Ishikawa (cell line): ENCODE measurements around the gene MYL11.

Experiments used
- CEBPB ChIP-seq: IDR thresholded peaks from 2 replicates; pipeline ENCODE4 v1.6.1; 2012
- CREB1 ChIP-seq: IDR thresholded peaks from 2 replicates; pipeline ENCODE4 v1.6.1; 2012; ENCODE audit warnings: low read depth
- EGR1 ChIP-seq: IDR thresholded peaks from 2 replicates; pipeline ENCODE4 v1.6.1; 2012
- EP300 ChIP-seq: IDR thresholded peaks from 2 replicates; pipeline ENCODE4 v1.6.1; 2012; ENCODE audit warnings: borderline replicate concordance
- FOXM1 ChIP-seq: IDR thresholded peaks from 2 replicates; pipeline ENCODE4 v1.6.1; 2012; ENCODE audit warnings: low read depth, borderline replicate concordance
- MAX ChIP-seq: IDR thresholded peaks from 2 replicates; pipeline ENCODE4 v1.6.1; 2012
- NFIC ChIP-seq: IDR thresholded peaks from 2 replicates; pipeline ENCODE4 v1.6.1; 2012
- RAD21 ChIP-seq: IDR thresholded peaks from 2 replicates; pipeline ENCODE4 v1.6.1; 2012; ENCODE audit warnings: low read depth
- TAF1 ChIP-seq: IDR thresholded peaks from 2 replicates; pipeline ENCODE4 v1.6.1; 2012; ENCODE audit warnings: low read depth, mild to moderate bottlenecking
- TCF12 ChIP-seq: IDR thresholded peaks from 2 replicates; pipeline ENCODE4 v1.6.1; 2012; ENCODE audit warnings: low read depth
- TEAD4 ChIP-seq: IDR thresholded peaks from 2 replicates; pipeline ENCODE4 v1.6.1; 2012
- USF1 ChIP-seq: IDR thresholded peaks from 2 replicates; pipeline ENCODE4 v1.6.1; 2012
- YY1 ChIP-seq: IDR thresholded peaks from 2 replicates; pipeline ENCODE4 v1.6.1; 2012; ENCODE audit warnings: low read depth
- ZBTB7A ChIP-seq: IDR thresholded peaks from 2 replicates; pipeline ENCODE4 v1.6.1; 2012; ENCODE audit warnings: low read depth
- TF ChIP-seq, protein P1 (sequence below): IDR thresholded peaks from 2 replicates; pipeline ENCODE4 v1.6.1; 2012; ENCODE audit warnings: low read depth, mild to moderate bottlenecking

Gene MYL11

GRCh38 chr16:30406795-30407101 is 32.1 kb downstream of the MYL11 start:
- no peak for TF ChIP-seq EP300
- TF ChIP-seq TEAD4, result no peak
- TF ChIP-seq FOXM1, result no peak

DNA sequence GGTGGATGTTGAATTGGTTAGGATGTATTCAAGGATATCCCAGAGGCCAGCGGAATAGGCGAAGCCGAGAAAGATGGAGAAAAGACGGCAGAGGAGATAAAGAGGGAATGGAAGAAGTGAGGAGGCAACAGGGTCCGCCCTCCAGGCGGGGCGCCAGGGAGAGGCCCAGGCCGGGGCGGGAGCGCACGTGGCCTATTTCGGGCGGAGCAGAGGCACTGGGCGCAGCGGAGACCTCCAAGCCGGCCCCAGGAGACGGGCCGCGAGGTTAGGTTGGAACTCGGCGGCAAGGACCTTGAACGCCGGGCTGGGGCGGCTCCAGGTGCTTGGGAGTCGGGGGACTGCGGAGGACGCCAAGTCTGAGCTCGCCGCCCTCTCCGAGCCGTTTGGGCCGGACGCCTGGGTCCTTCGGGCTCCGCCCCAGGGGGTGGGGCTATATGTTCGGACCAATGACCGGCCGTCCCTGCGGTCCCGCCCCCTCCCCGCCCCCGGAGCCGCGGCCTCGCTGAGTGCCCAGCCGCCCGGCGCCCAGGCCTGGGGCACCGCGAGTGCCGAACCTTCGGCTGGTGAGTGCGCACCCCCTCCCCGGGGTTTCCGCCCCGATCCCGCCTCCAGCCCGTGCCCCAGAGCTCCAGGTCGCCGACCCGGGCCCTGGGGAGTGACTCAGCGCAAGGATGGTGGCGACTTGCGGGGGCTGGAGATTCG is 32.7 kb downstream of the MYL11 start, which contains the start of gene ZNF771:
ZNF771 (plus strand) TSS at position 505 of the 702 bp plus-strand sequence. CDS start 448 bp downstream, outside the sequence.
- TF ChIP-seq TAF1, result peak; percentile 82
- peak; percentile 94 for TF ChIP-seq MAX
- TF ChIP-seq RAD21, result no peak
- TF ChIP-seq CREB1, result no peak
- no peak for TF ChIP-seq EP300
- 0 out of 2 replicates have a peak, but pooled peaks have one; percentile 59 for TF ChIP-seq ZBTB7A
- peak; percentile 86 for TF ChIP-seq USF1
- TF ChIP-seq TEAD4, result no peak
- TF ChIP-seq CEBPB, result no peak
- TF ChIP-seq FOXM1, result no peak
- TF ChIP-seq, protein P1, sequence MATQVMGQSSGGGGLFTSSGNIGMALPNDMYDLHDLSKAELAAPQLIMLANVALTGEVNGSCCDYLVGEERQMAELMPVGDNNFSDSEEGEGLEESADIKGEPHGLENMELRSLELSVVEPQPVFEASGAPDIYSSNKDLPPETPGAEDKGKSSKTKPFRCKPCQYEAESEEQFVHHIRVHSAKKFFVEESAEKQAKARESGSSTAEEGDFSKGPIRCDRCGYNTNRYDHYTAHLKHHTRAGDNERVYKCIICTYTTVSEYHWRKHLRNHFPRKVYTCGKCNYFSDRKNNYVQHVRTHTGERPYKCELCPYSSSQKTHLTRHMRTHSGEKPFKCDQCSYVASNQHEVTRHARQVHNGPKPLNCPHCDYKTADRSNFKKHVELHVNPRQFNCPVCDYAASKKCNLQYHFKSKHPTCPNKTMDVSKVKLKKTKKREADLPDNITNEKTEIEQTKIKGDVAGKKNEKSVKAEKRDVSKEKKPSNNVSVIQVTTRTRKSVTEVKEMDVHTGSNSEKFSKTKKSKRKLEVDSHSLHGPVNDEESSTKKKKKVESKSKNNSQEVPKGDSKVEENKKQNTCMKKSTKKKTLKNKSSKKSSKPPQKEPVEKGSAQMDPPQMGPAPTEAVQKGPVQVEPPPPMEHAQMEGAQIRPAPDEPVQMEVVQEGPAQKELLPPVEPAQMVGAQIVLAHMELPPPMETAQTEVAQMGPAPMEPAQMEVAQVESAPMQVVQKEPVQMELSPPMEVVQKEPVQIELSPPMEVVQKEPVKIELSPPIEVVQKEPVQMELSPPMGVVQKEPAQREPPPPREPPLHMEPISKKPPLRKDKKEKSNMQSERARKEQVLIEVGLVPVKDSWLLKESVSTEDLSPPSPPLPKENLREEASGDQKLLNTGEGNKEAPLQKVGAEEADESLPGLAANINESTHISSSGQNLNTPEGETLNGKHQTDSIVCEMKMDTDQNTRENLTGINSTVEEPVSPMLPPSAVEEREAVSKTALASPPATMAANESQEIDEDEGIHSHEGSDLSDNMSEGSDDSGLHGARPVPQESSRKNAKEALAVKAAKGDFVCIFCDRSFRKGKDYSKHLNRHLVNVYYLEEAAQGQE, result peak; percentile 25; the same call in 1 of the 2 replicates
- peak; percentile 54 for TF ChIP-seq NFIC
- TF ChIP-seq EGR1, result no peak; the same call in none of the 2 replicates
- TF ChIP-seq TCF12, result peak; percentile 14; the same call in 1 of the 2 replicates
- 0 out of 2 replicates have a peak, but pooled peaks have one; percentile 8 for TF ChIP-seq YY1

DNA sequence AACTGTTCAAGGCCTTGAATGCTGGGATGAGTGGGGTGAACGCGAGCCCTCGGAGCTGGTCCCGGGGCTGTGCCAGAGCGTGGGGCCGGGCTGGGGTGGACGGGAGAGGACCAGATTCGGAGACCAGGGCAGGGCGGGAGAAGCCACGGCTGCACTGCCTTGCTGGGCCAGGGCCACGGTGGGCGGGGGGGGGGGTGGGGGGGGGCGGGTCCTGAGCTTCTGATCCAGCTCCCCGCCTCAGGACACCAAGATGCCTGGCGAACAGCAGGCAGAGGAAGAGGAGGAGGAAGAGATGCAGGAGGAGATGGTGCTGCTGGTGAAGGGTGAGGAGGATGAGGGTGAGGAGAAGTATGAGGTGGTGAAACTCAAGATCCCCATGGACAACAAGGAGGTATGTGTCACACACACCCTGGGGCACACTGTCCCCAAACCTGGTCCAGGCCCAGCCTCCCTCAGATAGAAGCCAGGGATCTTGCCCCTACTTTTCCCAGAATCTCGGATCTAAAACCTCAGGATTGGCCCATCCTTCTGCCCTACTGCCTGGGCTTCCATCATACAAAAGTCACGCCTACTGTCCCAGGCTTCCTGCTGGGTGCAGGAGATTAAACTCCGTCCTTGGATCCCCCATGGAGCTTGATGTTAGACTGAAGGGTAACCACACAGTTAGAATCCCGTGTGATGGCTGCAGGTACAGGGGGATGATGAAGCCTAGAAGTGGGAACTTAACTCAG is 33.4 kb downstream of the MYL11 start:
- no peak for TF ChIP-seq ZBTB7A
- no peak for TF ChIP-seq TEAD4
- TF ChIP-seq RAD21, result no peak
- TF ChIP-seq NFIC, result no peak
- TF ChIP-seq EP300, result no peak
- no peak for TF ChIP-seq TCF12

DNA sequence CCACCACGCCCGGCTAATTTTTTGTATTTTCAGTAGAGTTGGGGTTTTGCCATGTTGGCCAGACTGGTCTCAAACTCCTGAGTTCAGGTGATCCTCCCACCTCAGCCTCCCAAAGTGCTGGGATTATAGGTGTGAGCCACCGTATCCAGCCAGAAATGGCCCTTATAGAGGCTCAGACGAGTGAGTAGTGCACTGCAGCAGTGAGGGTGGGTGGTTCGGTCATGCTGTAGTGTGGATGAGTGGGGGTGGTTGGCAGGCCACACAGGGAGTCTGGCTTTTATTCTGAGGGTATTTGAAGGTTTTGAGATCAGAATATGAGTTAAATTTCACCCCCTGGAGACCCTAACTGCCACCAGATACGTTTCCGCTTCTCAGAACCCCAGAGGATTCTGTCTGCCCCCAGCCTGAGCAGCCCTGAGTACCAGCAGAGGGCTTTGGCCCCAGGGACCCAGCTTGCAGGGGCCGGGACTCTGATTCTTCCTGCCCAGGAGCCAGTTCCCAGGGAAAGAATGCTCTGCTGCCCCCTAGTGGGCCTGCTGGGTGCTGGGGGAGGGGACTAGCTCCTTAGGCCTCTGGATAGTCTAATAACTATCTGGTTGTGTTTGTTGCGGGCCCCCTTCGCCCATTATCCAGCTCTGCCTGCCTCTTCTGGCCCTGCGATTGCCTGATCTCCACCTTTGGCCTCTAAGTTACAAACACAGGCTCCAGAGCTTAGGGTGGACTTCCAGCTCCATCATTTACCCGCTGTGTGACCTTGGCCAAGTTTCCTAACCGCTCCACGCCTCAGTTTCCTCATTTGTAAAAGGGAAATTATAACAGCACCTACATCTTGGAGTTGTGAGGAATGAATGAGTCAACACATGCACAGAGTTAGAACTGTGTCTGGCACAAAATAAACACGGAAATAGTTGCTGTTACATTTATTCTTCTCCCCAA is 34.8 kb downstream of the MYL11 start:
- no peak for TF ChIP-seq EP300
- no peak for TF ChIP-seq TAF1
- peak; percentile 91 for TF ChIP-seq RAD21
- TF ChIP-seq TCF12, result no peak

DNA sequence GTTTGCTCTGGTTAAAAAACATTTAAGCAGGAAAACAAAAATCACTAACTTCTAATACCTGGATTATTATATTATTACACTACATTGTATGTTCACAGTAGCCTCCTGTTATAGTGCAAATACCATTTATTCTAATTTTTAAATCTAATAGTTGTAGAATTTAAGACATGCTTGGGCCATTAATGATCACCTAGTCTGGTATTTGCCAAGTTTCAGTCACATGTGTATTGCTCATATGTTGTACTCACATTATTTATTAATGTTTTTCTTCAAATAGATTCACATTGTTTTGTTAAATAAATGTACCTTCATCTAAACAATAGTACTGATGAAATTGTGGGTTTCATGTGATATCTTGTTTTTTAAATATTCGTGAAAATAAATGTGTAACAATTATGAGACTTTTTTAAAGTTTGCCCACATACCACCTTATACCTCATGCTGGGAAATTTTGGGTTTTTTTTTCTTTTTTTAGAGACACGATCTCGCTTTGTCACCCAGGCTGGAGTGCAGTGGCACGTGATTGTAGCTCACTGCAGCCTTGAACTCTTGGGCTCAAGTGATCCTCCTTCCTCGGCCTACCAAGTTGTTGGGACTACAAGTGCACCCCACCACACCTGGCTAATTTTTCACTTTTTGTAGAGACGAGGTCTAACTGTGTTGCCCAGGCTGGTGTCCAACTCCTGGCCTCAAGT is 38.7 kb downstream of the MYL11 start:
- TF ChIP-seq CREB1, result no peak
- TF ChIP-seq EP300, result no peak
- no peak for TF ChIP-seq USF1
- TF ChIP-seq, protein P1, result no peak

DNA sequence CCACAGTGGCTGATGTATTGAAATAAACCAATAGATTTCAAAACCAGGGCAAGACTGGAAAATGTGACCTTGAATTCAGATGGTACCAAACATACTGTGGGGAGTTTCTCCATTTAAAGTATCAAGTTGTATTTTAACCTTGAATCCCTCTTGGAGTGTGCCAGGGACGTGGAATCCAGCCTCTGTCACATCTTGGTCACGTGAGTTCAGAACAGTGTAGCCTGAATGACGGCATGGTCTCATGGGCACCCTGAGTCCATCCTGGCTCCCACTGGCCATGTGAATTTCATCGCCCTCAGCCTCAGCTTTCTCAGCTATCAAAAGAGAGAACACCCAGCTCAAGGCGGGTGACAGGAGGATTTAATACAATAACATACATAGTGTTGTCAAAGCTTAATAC is 39.6 kb downstream of the MYL11 start:
- no peak for TF ChIP-seq YY1
- TF ChIP-seq MAX, result no peak
- TF ChIP-seq FOXM1, result no peak
- TF ChIP-seq ZBTB7A, result no peak
- TF ChIP-seq CEBPB, result no peak
- TF ChIP-seq EGR1, result no peak
- no peak for TF ChIP-seq EP300
- TF ChIP-seq TEAD4, result no peak
- no peak for TF ChIP-seq NFIC
- no peak for TF ChIP-seq TAF1
- no peak for TF ChIP-seq USF1
- no peak for TF ChIP-seq RAD21
- TF ChIP-seq CREB1, result no peak
- no peak for TF ChIP-seq TCF12
- TF ChIP-seq, protein P1, result no peak
